ENCODE data around the gene SLC8A1. TPM values are rescaled to one million over a fixed set of nuclear protein-coding genes. Genes with fewer than 3 reads are reported as not detected.

Gene SLC8A1
- total RNA-seq, 1 donor from 2014 or later, result 2.9 TPM

DNA sequence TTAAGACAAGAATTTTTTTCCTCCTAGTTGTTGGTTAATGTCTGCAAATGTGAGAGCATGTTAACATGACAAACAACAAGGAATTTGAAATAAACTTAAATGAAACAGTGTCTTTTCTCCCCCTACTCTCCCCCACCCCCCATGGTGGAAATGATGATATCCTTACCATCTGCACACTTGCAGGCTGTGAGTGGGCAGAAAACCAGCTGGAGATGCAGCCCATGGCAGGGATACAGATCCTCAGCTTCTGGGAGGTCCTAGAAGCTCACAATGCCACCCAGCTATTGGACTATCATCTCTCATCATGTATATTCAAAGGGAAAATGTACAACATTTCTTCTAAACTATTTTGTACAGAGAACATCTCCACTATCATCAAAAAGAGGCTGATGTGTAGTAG is 196.8 kb downstream of the SLC8A1 start:
- intact Hi-C loops (cut with micrococcal nuclease), result no loop called here
- Mint-ChIP-seq H3K27me3 (ENCODE audit: insufficient read depth) (no peaks in the 10 kb centered on the region), H3K4me1 (ENCODE audit: low read depth) (no peaks in the 10 kb centered on the region), H3K27ac (no peak overlapping the region), H3K4me3 (no peak overlapping the region), H3K36me3 (ENCODE audit: low read depth) (no peaks in the 10 kb centered on the region), H3K9me3 (no peaks in the 10 kb centered on the region)
- no peak for DNase-seq (ENCODE audit: low spot score)

DNA sequence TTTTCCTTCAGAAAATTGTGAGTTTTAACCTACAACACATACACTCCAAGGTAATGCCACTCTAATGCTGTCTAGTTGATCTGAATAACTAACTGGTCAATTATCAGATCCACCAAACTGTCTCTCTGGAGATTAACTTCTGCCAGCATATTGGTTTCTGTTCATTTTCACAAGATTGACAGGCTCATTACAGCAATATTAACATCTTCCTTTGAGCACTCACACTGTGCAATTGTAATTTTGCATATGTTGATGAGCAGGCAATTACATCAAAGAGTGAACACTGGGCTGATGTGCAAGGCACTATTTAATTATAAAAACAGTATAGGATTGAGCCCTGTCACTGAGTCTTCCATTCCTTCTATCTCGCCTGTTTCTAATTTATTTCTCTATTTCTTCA is 197.3 kb downstream of the SLC8A1 start:
- Mint-ChIP-seq H3K27ac (no peak overlapping the region), H3K36me3 (ENCODE audit: low read depth) (no peaks in the 10 kb centered on the region), H3K4me3 (no peak overlapping the region), H3K27me3 (ENCODE audit: insufficient read depth) (no peaks in the 10 kb centered on the region), H3K4me1 (ENCODE audit: low read depth) (no peaks in the 10 kb centered on the region), H3K9me3 (no peaks in the 10 kb centered on the region)
- DNase-seq (ENCODE audit: low spot score), result no peak
- intact Hi-C loops (cut with micrococcal nuclease), result no loop called here

DNA sequence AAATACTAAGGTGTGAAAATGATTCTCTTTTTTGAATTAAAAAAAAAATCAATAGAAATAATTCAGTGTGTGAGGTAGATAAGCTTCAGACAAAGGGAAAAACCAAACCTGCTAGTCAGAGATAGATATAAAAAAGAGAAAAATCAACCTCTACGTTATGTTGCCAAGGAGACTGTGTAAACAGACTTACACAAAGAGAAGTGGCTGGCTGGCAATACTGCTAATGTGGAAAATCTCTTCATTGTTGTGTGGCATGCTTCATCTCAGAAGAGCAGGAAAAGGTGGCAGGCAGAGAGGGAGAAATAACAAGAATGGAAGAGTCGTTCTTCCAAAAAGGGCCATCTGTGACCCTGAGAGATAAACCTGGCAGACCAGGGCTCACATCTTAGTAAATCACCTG is 200.8 kb downstream of the SLC8A1 start:
- no peaks in the 10 kb centered on the region for H3K9me3 Mint-ChIP-seq
- intact Hi-C loops (cut with micrococcal nuclease), result no loop called here
- no peaks in the 10 kb centered on the region for H3K27me3 Mint-ChIP-seq (ENCODE audit: insufficient read depth)
- no peak for DNase-seq (ENCODE audit: low spot score)
- no peaks in the 10 kb centered on the region for H3K4me1 Mint-ChIP-seq (ENCODE audit: low read depth)
- H3K27ac Mint-ChIP-seq, result no peak overlapping the region
- H3K4me3 Mint-ChIP-seq, result no peak overlapping the region
- H3K36me3 Mint-ChIP-seq (ENCODE audit: low read depth), result no peaks in the 10 kb centered on the region

DNA sequence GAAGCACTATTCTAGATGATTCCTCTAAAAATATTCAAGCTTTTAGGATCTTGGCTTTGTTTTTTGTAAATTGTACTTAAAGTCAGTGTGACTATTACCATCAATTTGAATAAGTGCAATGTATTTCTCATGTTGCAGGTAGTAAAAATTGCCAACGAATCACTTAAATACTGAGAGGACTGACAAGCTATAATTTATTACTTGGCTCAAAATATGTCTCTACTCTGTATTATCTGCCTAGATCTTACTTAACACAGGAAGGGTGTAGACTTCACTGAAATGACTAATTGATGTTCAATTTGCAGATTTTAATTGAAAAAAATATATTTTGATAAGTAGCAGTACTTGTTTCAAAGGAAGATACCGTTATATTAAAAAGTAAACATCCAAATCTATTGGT is 202.3 kb downstream of the SLC8A1 start:
- Mint-ChIP-seq H3K4me1 (ENCODE audit: low read depth) (no peaks in the 10 kb centered on the region), H3K9me3 (no peaks in the 10 kb centered on the region), H3K27ac (no peak overlapping the region), H3K27me3 (ENCODE audit: insufficient read depth) (no peaks in the 10 kb centered on the region), H3K36me3 (ENCODE audit: low read depth) (no peaks in the 10 kb centered on the region), H3K4me3 (no peak overlapping the region)
- intact Hi-C loops (cut with micrococcal nuclease), result no loop called here
- no peak for DNase-seq (ENCODE audit: low spot score)

DNA sequence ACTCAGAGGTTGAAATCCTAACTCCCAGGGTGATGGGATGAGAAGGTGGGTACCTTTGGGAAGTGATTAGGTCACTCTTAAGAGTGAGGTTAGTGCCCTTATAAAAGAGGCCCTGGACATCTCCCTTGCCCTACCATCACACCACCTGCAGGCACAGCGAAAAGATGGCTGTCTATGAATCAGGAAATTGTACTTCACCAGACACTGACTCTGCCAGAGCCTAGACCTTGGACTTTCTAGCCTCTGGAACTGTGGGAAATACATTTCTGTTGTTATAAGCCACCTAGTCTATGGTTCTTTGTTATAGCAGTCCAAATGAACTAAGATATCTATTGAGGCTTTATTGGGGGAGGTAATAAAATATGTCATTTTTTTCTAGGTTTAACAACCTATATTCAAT is 203.6 kb downstream of the SLC8A1 start:
- Mint-ChIP-seq H3K27ac (no peak overlapping the region), H3K36me3 (ENCODE audit: low read depth) (no peaks in the 10 kb centered on the region), H3K27me3 (ENCODE audit: insufficient read depth) (no peaks in the 10 kb centered on the region), H3K4me3 (no peak overlapping the region), H3K4me1 (ENCODE audit: low read depth) (no peaks in the 10 kb centered on the region), H3K9me3 (no peaks in the 10 kb centered on the region)
- intact Hi-C loops (cut with micrococcal nuclease), result no loop called here
- no peak for DNase-seq (ENCODE audit: low spot score)

DNA sequence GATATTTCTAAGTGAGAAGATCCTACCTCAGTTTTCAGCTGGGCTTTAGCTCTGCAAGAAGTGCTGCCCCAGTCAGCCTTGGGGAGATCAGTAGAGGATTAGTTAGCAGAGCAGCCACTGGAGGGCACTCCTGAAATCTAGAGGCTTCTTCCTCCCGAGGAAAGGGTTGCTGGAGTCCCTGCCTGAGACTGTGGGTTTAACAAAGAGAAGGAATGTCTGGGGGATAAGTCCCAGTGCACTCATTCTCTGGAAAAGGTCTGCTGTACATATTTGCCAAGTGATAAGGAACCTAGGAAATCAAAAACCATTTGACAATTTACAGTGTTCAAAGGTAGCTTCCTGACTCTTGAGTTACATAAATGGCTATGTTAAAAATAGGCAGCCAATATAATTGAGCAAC is 207.2 kb downstream of the SLC8A1 start:
- Mint-ChIP-seq H3K9me3 (no peaks in the 10 kb centered on the region), H3K36me3 (ENCODE audit: low read depth) (no peaks in the 10 kb centered on the region), H3K4me1 (ENCODE audit: low read depth) (no peaks in the 10 kb centered on the region), H3K4me3 (no peak overlapping the region), H3K27ac (no peak overlapping the region), H3K27me3 (ENCODE audit: insufficient read depth) (no peaks in the 10 kb centered on the region)
- intact Hi-C loops (cut with micrococcal nuclease), result no loop called here
- peak; percentile 1 for DNase-seq (ENCODE audit: low spot score)

DNA sequence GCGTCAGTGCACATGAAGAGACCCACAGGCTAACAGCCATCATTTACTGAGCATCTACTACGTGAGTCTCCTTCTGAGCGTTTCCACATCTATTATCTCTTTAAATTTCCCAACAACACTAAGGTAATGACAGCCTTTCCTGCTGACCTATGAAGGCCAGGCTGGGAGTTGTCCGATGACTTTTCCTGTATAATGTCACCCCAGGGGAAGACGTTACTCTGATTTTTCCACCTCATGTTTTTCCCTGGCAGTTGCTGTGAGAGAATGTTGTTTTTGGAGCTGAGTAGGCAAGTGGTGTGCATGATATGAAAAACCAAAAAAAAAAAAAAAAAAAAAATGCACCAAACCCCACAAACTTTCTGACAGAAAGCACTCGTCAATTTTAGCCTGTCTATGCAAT is 207.6 kb downstream of the SLC8A1 start:
- Mint-ChIP-seq H3K4me3 (no peak overlapping the region), H3K9me3 (no peaks in the 10 kb centered on the region), H3K27me3 (ENCODE audit: insufficient read depth) (no peaks in the 10 kb centered on the region), H3K36me3 (ENCODE audit: low read depth) (no peaks in the 10 kb centered on the region), H3K4me1 (ENCODE audit: low read depth) (no peaks in the 10 kb centered on the region), H3K27ac (no peak overlapping the region)
- intact Hi-C loops (cut with micrococcal nuclease), result no loop called here
- DNase-seq (ENCODE audit: low spot score), result no peak

DNA sequence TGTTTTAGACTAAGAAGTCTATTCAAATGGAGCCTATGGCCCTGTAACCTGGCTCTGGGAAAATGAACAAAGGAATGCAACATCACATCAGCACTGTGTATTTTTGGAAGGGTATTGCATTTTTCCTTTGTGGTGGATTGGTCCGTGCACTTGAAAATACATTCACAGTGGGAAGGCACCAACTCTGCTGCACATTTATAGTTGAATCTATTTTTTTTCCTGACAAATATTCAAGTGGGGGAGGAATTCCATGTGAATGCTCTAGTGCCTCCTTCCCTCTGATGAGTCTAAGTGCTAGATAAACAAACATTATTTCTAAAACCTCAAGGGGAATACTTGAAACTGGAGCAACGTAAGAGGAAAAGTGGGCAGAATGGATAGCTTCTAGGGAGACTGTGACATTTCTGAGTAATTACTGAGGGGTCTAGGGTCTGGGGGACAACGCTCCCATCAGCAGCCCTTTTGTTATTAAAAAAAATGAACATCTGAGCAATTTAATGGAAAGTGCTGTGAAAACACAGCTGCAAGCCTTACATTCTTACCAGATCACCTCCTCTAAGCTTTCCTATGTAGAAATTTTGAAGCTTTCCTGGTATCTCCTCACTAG is 208.2 kb downstream of the SLC8A1 start:
- intact Hi-C loops (cut with micrococcal nuclease), result no loop called here
- H3K27me3 Mint-ChIP-seq (ENCODE audit: insufficient read depth), result no peaks in the 10 kb centered on the region
- H3K36me3 Mint-ChIP-seq (ENCODE audit: low read depth), result no peaks in the 10 kb centered on the region
- no peaks in the 10 kb centered on the region for H3K4me1 Mint-ChIP-seq (ENCODE audit: low read depth)
- no peaks in the 10 kb centered on the region for H3K9me3 Mint-ChIP-seq
- no peak overlapping the region for H3K27ac Mint-ChIP-seq
- H3K4me3 Mint-ChIP-seq, result no peak overlapping the region
- DNase-seq (ENCODE audit: low spot score), result no peak

DNA sequence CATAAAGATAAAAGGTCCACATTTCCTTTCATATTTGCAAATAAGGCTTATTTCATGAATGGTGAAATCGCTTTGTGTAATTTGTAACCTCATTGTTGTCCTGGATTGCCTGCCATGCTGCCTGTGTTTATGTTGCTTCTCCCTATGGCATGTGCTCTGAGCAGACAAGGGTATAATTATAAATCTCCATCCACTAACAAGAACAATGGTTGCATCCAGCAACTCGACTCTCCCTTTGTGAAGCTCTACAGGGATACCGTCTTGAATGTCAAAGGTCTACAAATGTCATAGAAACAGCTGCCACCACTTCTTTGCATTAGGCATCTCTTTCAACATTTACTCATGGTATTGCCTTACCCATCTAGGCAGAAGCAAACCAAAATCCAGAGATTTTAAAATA is 209.6 kb downstream of the SLC8A1 start:
- Mint-ChIP-seq H3K9me3 (no peaks in the 10 kb centered on the region), H3K27me3 (ENCODE audit: insufficient read depth) (no peaks in the 10 kb centered on the region), H3K4me1 (ENCODE audit: low read depth) (no peaks in the 10 kb centered on the region), H3K4me3 (no peak overlapping the region), H3K36me3 (ENCODE audit: low read depth) (no peaks in the 10 kb centered on the region), H3K27ac (no peak overlapping the region)
- no peak for DNase-seq (ENCODE audit: low spot score)
- intact Hi-C loops (cut with micrococcal nuclease), result no loop called here

DNA sequence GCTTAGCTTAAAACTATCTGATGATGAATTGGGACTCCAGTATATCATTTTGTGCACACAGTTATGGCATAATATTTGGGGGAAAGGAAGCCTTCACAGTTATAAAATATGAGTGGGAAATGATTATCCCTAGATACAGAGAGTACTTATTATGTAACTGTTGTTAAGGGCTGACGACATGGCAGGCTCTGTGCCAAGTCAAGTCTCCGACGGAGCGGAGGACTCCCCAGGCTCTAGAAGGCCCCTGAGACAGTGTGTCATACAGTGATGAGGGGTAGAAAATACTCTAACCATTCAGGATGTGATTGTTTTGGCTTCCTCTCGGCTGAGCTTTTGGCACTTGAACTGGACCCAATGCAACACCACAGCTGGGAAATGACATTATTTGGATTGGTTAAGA is 211.8 kb downstream of the SLC8A1 start:
- H3K36me3 Mint-ChIP-seq (ENCODE audit: low read depth), result no peaks in the 10 kb centered on the region
- H3K27me3 Mint-ChIP-seq (ENCODE audit: insufficient read depth), result no peaks in the 10 kb centered on the region
- DNase-seq (ENCODE audit: low spot score), result no peak
- no peaks in the 10 kb centered on the region for H3K4me1 Mint-ChIP-seq (ENCODE audit: low read depth)
- no peak overlapping the region for H3K4me3 Mint-ChIP-seq
- no peak overlapping the region for H3K27ac Mint-ChIP-seq
- no peaks in the 10 kb centered on the region for H3K9me3 Mint-ChIP-seq
- intact Hi-C loops (cut with micrococcal nuclease), result no loop called here

DNA sequence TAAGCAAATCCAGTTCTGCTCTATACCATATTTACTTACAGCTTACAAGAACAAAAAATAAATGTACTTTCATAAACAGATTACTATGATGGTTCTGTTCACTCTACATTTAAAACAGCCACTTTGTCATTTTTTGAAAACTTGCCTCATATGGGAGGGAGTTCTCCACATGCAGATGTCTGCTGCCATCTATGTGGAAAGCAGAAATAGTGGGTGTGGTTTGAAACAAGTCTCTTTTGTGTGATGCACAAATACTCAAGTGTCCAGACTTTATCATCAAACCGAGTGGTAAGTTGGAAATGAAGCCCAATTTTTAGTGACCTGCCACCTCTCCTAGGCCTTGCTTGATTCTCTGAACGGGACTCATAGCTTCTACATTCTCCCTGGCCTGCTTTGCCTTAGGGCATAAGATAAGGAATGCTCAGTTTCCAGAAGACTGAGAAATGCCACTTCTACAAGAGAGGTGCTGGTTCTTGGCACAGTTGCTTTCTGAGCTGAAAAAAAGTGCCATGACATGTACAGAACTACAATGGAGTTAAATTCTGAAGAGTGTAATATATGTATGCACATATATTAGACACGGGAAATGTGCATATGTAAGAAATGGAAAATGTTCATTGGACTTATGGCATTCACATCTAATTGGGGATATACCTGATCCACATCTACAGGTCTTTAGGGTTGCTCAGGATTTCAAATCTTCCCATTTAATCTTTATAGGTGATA is 221.0 kb downstream of the SLC8A1 start:
- no peak for DNase-seq (ENCODE audit: low spot score)
- peaks cover 3% of the 10 kb centered on the region for H3K9me3 Mint-ChIP-seq
- H3K27ac Mint-ChIP-seq, result no peak overlapping the region
- no peaks in the 10 kb centered on the region for H3K4me1 Mint-ChIP-seq (ENCODE audit: low read depth)
- no peak overlapping the region for H3K4me3 Mint-ChIP-seq
- no peaks in the 10 kb centered on the region for H3K27me3 Mint-ChIP-seq (ENCODE audit: insufficient read depth)
- intact Hi-C loops (cut with micrococcal nuclease), result no loop called here
- H3K36me3 Mint-ChIP-seq (ENCODE audit: low read depth), result no peaks in the 10 kb centered on the region

DNA sequence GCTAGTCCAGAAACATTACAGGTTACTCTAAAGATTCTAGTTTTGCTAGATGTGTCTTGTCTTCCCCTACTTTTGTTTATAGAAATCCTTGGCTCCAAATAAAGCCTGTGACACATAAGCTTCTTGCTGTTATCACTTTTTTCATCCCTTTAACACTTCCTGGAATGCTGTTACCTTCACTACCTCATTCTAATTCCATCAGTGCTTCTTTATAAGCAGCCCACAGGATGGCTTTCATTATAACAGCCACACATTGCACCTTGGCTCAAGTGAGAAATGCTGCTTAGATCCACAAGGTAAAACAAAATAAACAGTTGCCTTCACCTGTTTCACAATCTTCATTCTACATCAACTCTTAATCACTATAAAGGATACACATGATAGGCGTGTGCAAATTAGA is 221.7 kb downstream of the SLC8A1 start:
- H3K9me3 Mint-ChIP-seq, result peaks cover 3% of the 10 kb centered on the region
- intact Hi-C loops (cut with micrococcal nuclease), result no loop called here
- H3K36me3 Mint-ChIP-seq (ENCODE audit: low read depth), result no peaks in the 10 kb centered on the region
- no peak overlapping the region for H3K27ac Mint-ChIP-seq
- H3K4me3 Mint-ChIP-seq, result no peak overlapping the region
- H3K4me1 Mint-ChIP-seq (ENCODE audit: low read depth), result no peaks in the 10 kb centered on the region
- no peaks in the 10 kb centered on the region for H3K27me3 Mint-ChIP-seq (ENCODE audit: insufficient read depth)
- no peak for DNase-seq (ENCODE audit: low spot score)

DNA sequence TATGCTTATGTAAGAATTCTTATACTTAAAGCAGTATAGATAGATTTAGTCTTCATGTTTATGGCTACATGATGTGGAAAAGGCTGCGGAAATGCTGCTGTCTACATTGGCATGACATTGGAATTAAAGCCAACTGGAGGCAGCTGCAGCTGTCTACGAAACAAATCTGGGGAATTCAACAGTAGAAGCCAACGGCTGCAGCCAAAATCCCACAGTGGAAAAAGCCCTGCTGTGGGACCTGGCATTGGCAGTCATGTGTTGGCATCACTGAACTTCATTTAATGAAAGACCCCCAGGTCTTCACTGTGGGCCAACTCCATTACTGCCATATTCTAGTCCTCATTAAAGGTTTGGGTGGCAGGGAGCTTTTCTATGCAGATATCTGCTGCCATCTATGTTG is 223.6 kb downstream of the SLC8A1 start:
- Mint-ChIP-seq H3K9me3 (peaks cover 3% of the 10 kb centered on the region), H3K4me1 (ENCODE audit: low read depth) (no peaks in the 10 kb centered on the region), H3K27ac (no peak overlapping the region), H3K4me3 (no peak overlapping the region), H3K27me3 (ENCODE audit: insufficient read depth) (no peaks in the 10 kb centered on the region), H3K36me3 (ENCODE audit: low read depth) (no peaks in the 10 kb centered on the region)
- intact Hi-C loops (cut with micrococcal nuclease), result no loop called here
- no peak for DNase-seq (ENCODE audit: low spot score)

DNA sequence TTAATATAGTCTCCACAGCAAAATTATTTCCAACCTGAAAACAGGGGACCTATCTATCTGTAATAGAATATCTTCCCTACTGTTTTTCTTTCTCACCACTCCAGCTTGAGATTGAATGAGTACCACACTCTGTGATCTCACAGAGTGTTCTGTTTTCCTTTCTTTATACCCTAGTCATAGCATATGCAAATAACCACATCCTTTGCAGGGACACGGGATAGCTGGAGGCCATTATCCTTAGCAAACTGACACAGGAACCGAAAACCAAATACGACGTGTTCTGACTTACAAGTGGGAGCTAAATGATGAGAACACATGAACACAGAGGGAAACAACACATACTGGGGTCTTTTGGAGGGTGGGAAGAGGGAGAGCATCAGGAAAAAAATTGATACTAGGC is 224.7 kb downstream of the SLC8A1 start:
- Mint-ChIP-seq H3K4me3 (no peak overlapping the region), H3K4me1 (ENCODE audit: low read depth) (no peaks in the 10 kb centered on the region), H3K36me3 (ENCODE audit: low read depth) (no peaks in the 10 kb centered on the region), H3K27ac (no peak overlapping the region), H3K9me3 (peaks cover 12% of the 10 kb centered on the region), H3K27me3 (ENCODE audit: insufficient read depth) (no peaks in the 10 kb centered on the region)
- DNase-seq (ENCODE audit: low spot score), result no peak
- intact Hi-C loops (cut with micrococcal nuclease), result no loop called here

All from activated T-helper 1 cell treated with anti-CD3 and anti-CD28 coated beads, Interleukin-12 subunit alpha, Interleukin-12 subunit beta, Interleukin-2, Interleukin-4 antibody, amounts not matched to agents 30 ng/mL and 10 ng/mL and 1 ng/mL, durations not matched to agents 14 hours and 24 hours and 36 hours (primary cell).